Measurements from ENCODE around the gene MAB21L1.

The MAB21L1 gene

GRCh38 chr13:35479706-35480105 is 3.2 kb upstream of the MAB21L1 start:
- no peak for DNase-seq (ENCODE audit: low read depth in 2 of 2)

DNA sequence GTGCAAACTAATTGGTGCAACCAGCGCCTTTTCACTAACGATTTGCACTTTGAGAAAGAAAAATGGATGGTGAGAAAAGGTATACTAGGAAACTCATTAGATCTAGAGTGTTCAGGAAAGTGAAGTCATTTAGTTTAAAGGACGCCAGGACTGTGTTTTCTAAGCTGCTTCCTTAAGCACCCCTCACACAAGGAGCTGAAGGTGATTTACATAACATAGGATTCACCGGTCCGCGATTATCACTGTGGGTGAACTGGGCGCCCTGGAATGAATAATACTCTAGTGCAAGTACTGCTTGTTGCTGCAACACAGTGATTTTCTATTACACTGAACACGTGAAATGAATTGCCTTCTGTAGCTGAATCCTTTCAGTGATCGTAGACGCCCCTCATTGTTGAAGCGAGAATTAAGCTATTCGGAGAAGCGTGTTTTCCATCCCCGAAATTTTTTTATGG is 2.6 kb upstream of the MAB21L1 start:
- DNase-seq (ENCODE audit: low read depth in 2 of 2): no peak

- DNase-seq (ENCODE audit: low read depth in 2 of 2): no peak
Observed at GRCh38 chr13:35478271-35479037, 2.0 kb upstream of the MAB21L1 start.

- no peak for DNase-seq (ENCODE audit: low read depth in 2 of 2)
Observed at GRCh38 chr13:35477386-35477946, 977 bp upstream of the MAB21L1 start.

DNA sequence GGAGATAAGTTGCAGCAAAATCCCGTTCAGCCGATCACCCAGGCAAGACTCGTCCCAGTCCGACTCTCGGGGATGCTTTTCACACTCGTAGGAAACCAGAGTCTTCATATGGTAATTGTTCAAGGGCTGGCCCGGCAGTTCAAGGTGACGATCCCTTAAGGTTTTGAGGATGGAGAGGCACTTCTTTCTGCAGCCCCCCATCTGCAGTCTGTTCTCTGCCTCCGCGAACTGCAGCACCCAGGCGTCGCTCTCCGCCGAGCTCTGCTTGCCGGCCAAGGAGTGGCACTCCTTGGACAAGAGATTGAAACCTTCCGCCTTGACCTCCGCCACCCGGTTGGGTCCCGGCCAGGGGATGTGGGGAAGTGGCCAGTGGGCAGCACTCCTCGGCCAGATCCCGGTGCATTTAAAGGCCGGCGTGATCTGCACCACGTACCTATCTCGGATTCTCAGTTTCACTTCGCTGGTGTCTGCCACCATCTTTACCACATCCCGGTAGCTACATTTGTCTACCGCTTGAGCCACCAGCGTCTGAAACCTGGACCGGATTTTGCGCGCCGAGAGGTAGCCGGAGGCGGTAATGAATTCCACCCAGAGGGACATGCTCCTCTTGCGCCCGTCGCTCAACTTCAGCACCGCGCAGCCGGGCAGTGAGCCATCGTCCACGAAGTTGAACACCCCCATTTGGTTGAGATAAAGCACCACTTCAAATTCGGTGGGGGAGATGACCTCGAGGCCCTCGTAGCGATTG is 1.1 kb downstream of the MAB21L1 start:
- no peak for DNase-seq (ENCODE audit: low read depth in 2 of 2)

- no peak for DNase-seq (ENCODE audit: low read depth in 2 of 2)
Observed at GRCh38 chr13:35474496-35475211, 1.8 kb downstream of the MAB21L1 start.

DNA sequence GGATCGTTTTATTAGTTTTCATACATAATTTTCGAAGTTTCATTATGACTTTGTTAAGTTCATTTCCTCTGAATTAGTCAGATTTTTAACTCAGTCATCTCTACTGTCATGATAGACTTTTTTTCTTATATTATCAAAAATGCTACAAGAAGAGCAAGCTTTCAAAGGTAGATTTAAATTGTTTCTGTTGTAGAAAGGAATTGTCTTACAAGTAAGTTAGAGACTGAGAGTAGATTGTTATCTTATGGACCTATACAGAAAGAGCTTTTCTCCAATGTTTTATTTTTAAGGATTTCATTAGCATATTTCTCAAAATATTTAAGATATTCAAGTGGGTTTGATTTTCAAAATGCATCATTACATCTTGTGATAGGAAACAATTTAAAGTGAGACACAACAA is 2.7 kb downstream of the MAB21L1 start:
- no peak for DNase-seq (ENCODE audit: low read depth in 2 of 2)

GRCh38 chr13:35473206-35473775 is 3.2 kb downstream of the MAB21L1 start:
- no peak for DNase-seq (ENCODE audit: low read depth in 2 of 2)

GRCh38 chr13:35472323-35472881 is 4.1 kb downstream of the MAB21L1 start:
- no peak for DNase-seq (ENCODE audit: low read depth in 2 of 2)

DNA sequence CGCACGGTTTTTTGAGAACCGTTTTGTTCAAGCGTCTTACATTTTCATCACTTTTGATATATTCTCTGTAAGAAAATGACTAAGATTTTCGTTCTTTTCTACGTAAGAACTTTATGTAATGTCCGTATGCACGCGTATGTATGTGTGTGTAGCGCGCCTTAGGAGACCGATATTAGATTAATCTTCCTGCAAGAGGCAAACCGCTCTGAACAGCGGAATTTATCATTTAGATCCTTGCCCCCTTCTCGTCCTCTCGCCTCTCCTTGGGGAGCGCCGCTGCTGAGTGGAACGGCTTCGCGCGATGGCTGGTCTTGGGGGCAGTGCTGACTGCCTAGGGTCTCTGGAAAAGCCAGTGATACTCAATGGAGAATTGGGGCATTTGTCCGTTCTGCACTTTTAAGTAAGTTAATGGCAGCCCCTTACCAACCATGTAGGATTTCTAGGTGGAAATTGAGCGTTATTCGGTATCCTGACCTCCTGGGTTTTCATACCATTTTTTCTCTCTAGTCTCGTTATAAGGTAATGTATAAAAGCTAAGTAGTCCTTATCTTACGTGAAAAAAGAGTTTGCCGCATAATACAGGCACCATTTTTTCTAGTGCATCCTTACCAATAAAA is 4.7 kb downstream of the MAB21L1 start:
- DNase-seq (ENCODE audit: low read depth in 2 of 2): no peak

DNA sequence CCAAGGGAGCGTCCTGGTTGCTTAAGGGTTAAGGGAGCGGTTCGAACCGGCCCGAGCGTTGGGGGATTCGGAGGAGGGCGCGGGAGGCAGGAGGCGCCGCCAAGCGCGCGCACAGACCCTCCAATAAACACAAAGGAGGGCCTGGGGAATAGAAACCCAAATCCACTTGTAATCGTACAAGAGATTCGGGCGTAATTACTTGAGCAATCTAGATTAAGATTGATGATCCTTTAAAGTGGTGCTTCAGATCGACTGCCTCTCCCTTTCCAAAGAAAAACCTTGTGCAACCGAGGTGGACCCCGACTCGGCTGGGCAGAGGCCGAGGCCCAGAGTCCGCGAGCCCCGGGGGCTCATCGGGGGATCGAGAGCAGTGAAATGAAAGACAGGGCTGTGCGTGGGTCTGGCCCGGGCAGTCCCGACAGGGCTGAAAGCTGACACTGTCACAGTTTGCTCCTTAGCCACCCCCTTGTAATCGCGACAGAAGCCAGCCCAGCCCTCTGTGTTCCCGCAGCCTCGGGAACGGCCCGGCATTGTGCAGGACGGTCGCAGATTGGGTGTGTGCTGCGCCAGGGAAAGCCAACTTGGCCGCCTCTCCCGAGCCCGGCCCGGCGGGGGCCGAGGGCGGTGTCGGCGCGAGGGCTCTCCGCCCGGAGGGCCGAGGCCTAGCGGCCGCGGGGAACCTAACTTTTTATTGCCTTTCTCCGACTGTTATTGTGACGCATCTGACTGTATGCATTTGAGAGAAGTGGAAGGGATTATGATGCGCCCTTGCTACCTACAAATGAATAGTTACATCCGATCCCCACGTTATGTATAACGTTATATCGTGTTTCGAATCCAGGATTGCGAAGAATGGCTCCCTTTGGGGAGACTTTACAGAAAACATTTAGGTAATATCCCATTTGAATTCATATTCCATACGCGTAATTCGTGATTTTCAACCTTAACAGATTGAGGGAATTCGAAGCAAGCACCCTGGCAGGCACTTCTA is 5.5 kb downstream of the MAB21L1 start:
- no peak for DNase-seq (ENCODE audit: low read depth in 2 of 2)

DNA sequence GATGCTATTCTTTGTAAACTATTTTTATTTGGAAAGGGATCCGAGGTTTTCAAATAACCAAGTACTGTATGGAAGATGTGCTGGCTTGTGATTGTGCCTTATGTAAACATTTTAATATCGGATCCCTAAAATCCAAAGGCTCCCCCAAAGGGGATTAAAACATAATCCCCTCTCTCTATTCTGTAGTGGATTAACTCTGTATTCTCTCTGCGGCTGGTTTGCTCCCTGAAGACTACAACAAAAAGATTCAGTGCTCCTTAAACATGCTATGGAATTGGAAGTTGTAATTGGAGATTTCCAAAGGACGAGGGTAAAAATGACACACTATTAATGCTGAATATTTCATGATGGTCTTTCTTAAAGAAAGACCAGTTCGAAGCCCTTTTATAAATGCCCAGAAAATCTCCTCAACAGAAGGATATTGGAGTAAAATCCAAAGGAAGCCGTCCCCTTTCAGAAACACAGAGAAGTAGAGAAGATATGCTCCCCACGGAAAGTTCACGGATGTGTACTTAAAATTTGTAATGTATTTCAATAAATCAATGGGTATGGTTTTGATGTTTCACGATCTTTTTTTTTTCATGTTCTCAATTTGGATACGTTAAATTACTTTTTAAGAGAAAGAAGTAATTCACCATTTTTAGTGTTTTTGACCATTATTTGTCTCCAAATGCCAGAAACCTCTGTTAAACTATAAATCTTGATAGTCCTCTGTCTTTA is 6.5 kb downstream of the MAB21L1 start:
- DNase-seq (ENCODE audit: low read depth in 2 of 2): no peak

DNA sequence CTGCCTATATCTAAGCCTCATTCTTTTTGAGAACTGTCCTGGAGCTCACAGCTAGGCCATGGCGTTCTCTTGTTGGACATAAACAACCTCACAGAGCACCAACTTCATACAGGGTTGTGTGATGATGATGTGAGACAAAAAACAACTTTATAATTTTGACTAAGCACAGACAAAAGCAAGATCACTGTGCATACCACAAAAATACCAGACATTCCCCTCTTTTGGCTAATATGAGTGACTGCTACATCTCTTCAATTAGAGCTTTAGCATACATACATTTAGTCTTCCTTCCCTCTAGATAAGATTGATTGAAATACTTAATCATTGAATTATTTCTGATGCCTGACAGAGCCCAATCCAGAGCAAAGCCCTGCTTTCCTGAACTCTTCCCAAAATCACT is 8.3 kb downstream of the MAB21L1 start:
- no peak for DNase-seq (ENCODE audit: low read depth in 2 of 2)

DNA sequence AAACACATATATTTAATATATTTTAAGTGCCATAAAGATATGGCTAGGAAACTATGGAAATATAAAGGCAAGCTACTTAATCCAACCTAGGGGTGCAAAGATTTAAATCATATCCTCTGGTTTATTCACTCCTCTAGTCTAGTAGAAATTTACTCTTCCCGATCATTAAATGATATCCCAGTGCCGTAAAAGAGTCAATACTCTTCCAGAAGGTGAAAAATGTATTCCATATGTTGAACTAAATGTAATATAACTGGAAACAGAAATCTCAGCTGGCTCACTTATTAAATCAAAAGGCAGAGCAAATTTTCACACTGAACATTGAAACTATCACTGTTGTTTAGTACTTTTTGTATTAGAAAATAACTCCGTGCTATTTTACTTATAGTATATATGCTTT is 11.1 kb downstream of the MAB21L1 start:
- no peak for DNase-seq (ENCODE audit: low read depth in 2 of 2)

- DNase-seq (ENCODE audit: low read depth in 2 of 2): no peak
Observed at GRCh38 chr13:35460061-35460460, 16.4 kb downstream of the MAB21L1 start.

DNA sequence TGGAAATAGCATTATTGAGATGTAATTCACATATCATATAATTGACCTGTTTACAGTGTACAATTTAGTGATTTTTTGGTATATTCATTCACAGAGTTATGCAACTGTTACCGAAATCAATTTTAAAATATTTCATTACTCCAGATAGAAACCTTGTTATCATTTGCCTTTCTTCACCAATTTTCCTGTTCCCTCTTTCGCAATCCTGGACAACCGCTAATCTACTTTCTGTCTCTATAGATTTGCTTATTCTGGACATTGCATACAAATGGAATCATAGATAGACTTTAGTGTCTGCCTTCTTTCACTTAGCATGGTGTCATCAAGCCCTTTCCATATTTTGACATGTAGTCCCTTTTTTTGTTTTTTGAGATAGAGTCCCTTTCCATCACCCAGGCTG is 19.2 kb downstream of the MAB21L1 start:
- no peak for DNase-seq (ENCODE audit: low read depth in 2 of 2)

DNA sequence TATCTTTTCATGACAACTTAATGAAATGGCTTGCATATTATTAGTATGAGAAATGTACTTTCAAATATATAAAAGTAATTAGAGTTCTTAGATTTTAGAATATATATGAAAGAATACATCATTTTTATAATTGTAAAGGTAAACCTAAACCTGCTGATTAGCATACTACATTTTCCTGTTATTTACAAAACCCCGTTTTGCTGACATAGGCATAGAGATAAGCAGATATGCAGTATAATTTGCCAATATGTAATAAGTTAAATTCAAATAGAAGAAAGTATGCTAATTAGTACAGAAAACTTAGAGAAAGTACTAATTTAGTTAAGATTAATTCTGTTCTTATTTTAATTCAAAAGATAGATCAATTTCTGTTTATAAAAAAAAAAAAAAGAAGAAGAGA is 21.5 kb downstream of the MAB21L1 start:
- DNase-seq (ENCODE audit: low read depth in 2 of 2): no peak

GRCh38 chr13:35449821-35450220 is 26.7 kb downstream of the MAB21L1 start:
- DNase-seq (ENCODE audit: low read depth in 2 of 2): no peak

DNA sequence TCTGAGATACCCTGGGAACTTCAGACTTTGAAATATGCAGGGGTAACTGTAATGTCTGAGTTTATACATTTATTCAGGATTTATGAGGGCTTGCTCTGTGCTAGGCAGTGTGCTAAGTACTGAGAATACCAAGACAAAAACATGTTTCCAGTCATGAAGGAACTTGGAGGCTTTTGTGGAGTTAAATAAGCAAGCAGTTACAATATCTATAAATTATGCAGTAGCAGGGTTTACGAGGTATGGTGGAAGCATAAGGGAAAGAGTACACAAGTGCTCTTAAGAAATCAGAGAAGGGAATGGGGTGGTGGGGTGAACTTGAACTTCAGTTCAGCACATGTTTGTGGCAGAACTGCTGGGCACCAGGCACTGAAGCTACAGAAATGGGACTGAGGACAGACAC is 28.0 kb downstream of the MAB21L1 start:
- no peak for DNase-seq (ENCODE audit: low read depth in 2 of 2)

All from stimulated activated CD4-positive, alpha-beta T cell treated with anti-CD3 and anti-CD28 coated beads, Interleukin-4, amount 100 ng/mL, for 48 hours (primary cell).